ENCODE results near the gene PKP3.

The PKP3 gene

DNA sequence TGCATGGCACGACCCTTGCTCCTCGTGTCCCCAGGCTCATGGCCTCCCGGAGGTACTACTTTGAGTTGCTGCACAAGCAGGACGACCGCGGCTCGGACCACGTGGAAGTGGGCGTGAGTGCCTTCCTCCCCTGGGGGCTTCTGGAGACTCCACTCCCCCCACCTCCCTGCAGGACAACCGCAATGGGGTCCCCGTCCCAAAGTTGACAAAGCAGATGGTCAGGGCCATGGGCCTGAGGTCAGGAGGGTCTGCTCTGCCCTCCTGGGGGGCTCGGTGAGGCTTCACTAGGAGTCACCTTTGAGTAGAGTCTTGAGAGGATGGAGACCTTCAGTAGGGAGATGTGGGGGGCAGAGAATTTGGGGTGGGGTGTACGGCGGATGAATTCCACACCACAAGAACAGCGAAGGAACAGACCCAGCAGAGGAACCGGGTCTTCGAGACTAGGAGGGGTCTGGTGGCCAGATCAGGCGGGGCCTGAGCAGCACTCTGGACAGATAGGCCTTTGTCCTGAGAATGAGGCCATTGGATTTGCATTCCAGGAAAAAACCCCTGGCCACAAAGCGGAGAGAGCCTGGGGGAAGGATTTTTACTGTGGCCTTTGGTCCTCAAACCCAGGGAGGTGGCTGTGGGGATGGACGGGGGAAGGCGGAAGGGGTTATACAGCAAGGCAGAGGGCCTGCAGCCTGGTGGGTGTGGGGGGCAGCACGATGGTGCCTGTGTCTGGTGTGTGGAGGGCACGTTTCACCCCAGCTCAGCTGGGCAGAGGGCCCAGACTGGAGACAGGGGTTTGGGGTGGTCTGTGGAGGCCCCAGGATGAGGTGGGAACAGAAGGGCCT is 20.1 kb upstream of the PKP3 start:
- DNase-seq = no peak
- in situ Hi-C loops (cut with HindIII; ENCODE audit: low pct_ligation_motif_present, low pct_unique_long_range_greater_than_20kb, low sequenced_read_pairs) = no loop called here

DNA sequence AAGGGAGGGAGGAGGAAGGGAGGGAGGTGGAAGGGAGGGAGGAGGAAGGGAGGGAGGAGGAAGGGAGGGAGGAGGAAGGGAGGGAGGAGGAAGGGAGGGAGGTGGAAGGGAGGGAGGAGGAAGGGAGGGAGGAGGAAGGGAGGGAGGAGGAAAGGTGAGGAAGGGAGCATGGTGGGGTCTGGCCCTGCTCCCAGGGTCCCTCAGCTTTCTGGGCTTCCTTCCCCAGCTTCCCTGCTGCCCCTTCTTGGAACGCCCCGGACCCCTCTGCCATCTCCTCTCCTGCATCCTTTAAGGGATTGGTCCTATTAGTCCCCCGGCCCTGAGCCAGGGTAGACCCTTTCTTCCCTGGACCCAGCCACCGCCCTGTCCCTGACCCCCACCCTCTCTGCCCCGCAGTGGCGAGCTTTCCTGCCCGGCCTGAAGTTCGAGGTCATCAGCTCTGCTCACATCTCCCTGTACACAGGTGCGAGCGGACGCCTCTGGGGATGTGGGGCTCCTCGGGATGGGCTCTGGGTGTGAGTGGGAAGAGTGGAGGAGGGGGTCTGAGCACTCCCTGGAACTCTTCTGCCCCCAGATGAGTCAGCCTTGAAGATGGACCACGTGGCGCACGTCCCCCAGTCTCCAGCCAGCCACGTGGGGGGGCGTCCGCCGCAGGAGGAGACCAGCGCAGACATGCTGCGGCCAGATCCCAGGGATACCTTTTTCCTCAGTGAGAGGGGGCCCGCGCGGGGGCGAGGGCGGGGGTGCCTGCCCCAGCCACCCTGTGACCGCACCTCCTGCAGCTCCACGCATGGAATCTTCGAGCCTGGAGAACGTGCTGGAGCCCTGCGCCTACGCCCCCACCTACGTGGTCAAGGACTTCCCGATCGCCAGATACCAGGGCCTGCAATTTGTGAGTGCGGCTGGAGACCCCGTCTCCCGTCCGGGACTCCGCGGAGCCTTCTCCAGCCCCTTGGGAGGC is 18.7 kb upstream of the PKP3 start:
- no peak for DNase-seq
- in situ Hi-C loops (cut with HindIII; ENCODE audit: low pct_ligation_motif_present, low pct_unique_long_range_greater_than_20kb, low sequenced_read_pairs) = no loop called here

DNA sequence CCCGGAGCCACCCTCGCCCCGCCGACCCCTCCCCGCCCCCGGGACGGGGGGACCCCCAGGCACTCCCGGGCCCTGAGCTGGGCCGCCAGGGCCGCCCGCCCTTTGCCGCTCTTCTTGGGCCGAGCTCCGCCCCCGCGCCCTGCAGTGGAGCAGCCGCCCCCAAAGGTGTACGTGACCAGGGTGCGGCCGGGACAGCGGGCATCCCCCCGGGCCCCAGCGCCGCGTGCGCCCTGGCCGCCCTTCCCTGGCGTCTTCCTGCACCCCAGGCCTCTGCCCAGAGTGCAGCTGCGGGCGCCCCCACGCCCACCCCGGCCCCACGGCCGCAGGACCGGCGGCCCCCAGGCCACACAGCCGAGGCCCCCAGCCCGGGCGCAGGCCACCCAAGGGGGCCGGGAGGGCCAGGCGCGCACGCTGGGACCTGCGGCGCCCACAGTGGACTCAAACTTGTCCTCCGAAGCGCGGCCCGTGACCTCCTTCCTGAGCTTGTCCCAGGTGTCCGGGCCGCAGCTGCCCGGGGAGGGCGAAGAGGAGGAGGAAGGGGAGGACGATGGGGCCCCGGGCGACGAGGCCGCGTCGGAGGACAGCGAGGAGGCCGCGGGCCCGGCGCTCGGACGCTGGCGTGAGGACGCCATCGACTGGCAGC is 17.4 kb upstream of the PKP3 start:
- in situ Hi-C loops (cut with HindIII; ENCODE audit: low pct_ligation_motif_present, low pct_unique_long_range_greater_than_20kb, low sequenced_read_pairs) = no loop called here

DNA sequence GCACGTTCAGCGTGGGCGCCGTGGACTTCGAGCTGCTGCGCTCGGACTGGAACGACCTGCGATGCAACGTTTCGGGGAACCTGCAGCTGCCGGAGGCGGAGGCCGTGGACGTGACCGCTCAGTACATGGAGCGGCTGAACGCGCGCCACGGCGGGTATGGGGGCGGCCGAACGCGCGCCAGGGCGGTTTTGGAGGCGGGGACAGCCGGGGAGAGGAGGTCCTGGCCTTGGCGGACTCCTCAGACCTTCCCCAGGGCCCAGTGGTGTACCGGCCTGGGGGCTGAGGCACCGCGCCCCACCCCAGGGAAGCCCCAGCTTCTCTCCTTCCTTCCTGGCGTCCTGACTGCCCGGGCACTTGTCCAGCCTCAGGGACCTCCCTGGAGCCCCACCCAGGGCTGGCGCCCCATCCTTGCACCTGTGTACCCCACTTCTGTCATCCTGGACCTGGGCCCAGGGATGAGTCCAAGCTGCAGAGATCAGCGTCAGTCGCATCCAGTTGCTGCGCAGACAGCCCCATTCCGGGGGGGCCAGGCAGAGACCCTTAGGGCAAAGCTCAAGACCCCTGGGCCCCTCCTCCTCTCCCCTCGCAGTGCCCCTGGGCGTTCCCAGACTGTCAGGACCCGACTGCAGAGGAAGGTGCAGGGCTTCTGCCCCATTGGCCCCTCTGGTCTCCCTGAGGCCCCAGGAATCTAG is 16.7 kb upstream of the PKP3 start:
- in situ Hi-C loops (cut with HindIII; ENCODE audit: low pct_ligation_motif_present, low pct_unique_long_range_greater_than_20kb, low sequenced_read_pairs) = no loop called here

More for the DNA sequence above, 17.4 kb upstream of the PKP3 start:
- DNase-seq = no peak

DNA sequence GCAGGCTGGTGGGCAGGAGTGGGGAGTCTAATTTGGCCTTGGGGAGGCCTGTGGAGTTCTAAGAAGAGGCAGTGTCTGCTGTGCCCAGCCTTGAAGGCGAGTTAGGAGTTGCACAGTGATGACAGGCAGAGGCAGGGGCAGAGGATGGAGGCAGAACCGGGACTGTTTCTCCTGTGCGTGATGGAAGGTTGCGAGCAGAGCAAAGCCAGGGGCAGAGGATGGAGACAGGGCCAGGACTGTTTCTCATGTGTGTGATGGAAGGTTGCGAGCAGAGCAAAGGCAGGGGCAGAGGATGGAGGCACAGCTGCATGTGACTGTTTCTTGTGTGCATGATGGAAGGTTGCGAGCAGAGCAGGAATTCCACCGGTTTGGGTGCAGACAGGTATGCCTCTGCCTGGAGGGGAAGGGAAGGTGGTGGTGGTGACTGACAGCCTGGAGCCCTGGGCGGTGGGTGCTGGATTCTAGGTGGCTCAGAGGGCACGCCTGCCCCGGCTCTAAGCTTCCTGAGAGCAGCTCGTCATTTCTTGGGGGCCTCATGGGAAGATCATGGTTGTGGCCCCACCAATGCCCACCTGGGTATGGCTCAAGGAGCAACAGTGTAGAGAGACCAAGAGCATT is 16.0 kb upstream of the PKP3 start:
- no peak for DNase-seq
- in situ Hi-C loops (cut with HindIII; ENCODE audit: low pct_ligation_motif_present, low pct_unique_long_range_greater_than_20kb, low sequenced_read_pairs) = no loop called here

More for the DNA sequence above, 16.7 kb upstream of the PKP3 start:
- no peak for DNase-seq

DNA sequence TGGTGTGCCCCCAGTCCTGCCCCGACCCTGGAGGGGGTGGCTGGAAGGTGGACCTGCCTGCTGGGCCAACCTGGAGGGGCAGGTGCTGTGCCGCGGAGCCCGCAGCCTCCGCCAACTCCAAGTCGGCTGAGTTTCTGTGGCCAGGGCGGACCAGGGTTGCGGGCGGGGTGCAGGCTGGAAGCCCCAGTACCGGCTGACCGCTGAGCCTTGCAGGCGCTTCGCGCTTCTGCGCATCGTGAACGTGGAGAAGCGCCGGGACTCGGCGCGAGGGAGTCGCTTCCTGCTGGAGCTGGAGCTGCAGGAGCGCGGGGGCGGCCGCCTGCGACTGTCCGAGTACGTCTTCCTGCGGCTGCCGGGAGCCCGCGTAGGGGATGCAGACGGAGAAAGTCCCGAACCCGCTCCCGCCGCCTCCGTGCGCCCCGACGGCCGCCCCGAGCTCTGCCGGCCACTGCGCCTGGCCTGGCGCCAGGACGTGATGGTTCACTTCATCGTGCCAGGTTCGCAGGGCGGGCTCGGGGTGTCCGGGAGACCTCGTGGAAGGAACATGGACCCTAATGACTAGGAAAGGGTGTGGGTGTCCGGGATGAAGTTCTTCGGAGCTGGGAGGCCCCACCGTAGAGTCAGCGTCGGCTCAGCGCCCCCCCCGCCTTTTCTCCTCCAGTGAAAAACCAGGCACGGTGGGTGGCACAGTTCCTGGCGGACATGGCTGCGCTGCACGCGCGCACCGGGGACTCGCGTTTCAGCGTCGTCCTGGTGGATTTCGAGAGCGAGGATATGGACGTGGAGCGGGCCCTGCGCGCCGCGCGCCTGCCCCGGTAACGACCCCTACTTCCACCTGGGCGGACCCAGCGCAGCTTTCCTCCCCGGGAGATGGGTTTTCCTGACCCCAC is 14.6 kb upstream of the PKP3 start:
- in situ Hi-C loops (cut with HindIII; ENCODE audit: low pct_ligation_motif_present, low pct_unique_long_range_greater_than_20kb, low sequenced_read_pairs) = no loop called here
- no peak for DNase-seq

DNA sequence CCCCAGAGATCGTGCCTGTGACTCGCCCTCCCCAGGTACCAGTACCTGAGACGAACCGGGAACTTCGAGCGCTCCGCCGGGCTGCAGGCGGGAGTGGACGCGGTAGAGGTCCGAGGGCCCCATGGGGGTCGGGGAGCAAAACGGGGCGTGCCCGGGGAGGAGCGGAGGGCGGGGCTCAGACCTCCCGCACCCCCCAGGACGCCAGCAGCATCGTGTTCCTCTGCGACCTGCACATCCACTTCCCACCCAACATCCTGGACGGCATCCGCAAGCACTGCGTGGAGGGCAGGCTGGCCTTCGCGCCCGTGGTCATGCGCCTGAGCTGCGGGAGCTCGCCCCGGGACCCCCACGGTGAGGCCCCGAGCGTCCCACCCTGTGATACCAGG is 13.9 kb upstream of the PKP3 start:
- in situ Hi-C loops (cut with HindIII; ENCODE audit: low pct_ligation_motif_present, low pct_unique_long_range_greater_than_20kb, low sequenced_read_pairs) = no loop called here

DNA sequence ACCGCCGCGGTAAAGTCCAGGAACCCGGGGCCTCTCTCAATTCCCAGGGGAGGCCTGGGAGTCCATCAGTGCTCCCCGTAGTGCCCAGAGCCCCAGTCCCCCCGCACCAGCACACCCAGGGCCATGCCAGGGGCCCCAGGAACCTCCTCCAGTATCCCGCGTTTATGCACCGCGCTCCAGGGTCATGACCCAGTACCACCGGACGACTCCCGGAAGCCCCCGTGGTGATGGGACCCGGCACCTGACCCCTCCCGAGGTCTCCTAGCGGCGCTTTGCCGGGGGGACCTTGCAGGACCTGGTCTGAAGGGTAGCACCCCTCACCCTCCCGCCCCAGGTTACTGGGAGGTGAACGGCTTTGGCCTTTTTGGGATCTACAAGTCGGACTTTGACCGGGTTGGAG is 13.5 kb upstream of the PKP3 start:
- DNase-seq = no peak
- in situ Hi-C loops (cut with HindIII; ENCODE audit: low pct_ligation_motif_present, low pct_unique_long_range_greater_than_20kb, low sequenced_read_pairs) = no loop called here

More for the DNA sequence above, 13.9 kb upstream of the PKP3 start:
- no peak for DNase-seq

DNA sequence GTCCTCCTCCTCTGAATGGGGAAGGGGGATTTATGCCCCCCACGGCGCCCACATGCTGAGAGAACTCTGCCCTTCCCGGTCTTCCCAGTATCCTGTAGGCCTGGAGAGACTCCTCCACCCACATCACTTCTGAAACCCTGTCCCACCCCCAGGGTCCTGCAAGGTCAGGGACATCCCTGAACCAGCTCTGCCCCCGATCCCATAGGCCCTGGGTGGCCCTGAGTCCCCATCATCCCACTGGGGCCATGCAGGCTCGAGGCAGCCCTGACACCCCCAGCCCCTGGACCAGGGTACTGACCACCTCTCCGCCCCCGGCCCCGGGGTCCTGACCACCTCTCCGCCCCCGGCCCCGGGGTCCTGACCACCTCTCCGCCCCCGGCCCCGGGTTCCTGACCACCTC is 13.0 kb upstream of the PKP3 start:
- in situ Hi-C loops (cut with HindIII; ENCODE audit: low pct_ligation_motif_present, low pct_unique_long_range_greater_than_20kb, low sequenced_read_pairs) = no loop called here
- DNase-seq = no peak

DNA sequence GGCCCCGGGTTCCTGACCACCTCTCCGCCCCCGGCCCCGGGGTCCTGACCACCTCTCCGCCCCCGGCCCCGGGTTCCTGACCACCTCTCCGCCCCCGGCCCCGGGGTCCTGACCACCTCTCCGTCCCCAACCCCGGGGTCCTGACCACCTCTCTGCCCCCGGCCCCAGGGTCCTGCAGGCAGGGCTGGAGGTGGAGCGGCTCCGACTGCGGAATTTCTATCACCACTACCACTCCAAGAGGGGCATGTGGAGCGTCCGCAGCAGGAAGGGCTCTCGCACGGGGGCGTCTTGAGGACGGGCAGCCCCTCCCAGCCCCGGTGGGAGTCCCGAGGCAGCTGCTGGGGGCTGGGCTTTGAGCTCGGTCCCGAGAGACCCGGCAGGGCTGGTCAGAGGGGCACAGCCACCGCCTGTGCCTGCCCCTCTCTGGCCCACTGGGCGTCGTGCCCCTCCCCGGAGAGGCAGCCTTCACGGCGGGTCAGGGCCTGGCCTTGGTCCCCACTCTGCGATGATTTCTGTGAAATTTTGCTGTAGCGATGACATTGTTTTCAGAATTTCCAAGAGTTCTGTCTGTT is 12.4 kb upstream of the PKP3 start:
- in situ Hi-C loops (cut with HindIII; ENCODE audit: low pct_ligation_motif_present, low pct_unique_long_range_greater_than_20kb, low sequenced_read_pairs) = no loop called here
- no peak for DNase-seq

DNA sequence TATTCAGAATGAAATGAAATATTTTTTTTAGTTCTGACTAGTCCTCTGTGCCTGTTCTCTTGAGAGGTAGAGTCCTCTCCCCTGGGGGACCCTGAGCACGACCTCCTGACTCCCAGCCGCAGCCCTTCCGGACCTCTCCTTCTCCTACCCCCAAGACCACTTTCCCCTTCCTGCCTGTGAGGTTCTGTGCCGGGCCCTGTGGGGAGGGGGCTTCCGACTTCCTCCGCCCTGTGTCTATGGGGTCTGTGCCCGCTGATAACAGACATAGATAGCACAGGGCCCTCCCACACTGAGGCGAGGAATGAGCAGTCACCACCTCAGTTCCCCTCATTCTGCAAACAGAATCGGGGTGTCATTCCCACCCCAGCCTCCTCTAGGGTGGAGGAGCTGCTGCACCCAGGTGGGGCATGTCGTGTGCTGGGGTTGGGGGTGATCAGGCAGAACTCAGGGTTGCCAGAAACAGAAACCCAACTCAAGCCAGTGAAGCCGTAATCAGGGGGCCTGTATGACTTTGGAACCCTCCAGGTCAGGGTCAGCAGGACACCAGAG is 11.9 kb upstream of the PKP3 start:
- in situ Hi-C loops (cut with HindIII; ENCODE audit: low pct_ligation_motif_present, low pct_unique_long_range_greater_than_20kb, low sequenced_read_pairs) = no loop called here
- no peak for DNase-seq

DNA sequence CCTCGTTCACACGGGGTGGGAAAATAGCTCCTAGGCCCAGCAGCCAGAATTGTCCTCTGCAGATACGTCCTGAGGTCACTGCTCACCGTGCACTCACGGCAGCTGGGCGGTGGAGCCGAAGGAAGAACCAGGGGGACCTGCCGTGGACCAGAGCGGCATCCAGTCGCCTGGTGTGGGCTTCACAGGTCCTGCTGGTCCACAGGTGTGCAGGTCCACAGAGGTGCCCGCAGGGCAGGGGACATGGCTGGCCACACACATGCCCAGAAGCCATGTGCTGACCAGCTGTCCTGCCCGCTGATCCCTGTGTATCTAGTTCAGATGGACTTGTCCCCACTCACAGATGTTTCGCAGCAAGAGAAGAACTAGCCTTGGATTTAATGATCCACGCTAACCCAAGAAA is 10.6 kb upstream of the PKP3 start:
- no peak for DNase-seq
- in situ Hi-C loops (cut with HindIII; ENCODE audit: low pct_ligation_motif_present, low pct_unique_long_range_greater_than_20kb, low sequenced_read_pairs) = no loop called here

DNA sequence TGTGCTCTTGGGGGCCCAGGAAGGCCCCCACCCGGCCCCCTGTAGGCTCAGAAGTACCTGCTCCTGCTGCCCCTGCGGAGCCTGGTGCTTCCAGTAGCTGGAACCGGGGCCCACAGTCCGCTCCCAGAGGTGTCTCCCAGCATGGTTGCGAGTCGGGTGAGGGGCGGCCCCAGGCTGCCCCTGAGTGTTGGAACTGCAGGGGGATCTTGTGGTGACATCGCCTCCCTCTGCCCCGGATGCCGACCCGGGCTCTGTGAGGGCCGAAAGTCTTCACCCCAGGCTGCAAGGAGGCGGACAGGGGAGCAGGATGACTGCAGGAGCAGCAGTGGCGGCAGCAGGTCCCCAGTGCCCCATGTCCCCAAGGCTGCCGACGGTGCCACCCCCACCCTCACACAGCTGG is 9.5 kb upstream of the PKP3 start:
- no peak for DNase-seq
- in situ Hi-C loops (cut with HindIII; ENCODE audit: low pct_ligation_motif_present, low pct_unique_long_range_greater_than_20kb, low sequenced_read_pairs) = no loop called here

DNA sequence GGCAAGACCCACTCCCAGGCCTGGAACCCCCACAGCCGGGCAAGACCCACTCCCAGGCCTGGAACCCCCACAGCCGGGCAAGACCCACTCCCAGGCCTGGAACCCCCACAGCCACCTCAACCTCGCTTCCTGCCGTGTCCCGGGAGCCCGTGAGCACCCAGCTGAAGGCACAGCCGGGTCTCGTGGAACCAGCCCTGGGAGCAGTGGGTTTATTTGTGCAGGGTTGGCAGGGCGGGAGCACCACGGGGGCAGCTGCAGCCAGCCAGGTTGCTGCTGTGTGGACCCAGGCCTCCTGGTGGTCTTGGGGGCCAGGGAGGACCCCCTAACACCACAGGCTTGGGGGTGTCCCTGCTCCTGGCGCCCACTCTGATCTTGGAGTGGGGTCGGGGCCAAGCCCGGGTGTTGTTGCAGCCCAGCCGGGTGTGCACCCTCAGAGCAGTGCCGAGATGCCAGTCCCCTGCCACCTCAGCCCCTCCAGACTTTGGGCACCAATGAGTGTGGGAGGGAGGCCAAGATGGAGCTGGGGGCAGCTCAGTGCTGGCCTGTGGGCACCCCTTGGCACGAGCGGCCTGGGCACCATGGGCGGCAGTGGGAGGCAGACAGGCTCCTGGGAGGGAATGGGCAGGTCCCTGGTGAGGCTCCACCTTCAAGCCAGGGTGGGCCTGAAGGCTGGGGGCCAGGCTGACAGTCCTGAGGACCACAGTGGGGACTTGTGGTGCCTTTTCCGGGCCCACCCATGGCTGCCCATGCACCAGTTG is 8.2 kb upstream of the PKP3 start:
- in situ Hi-C loops (cut with HindIII; ENCODE audit: low pct_ligation_motif_present, low pct_unique_long_range_greater_than_20kb, low sequenced_read_pairs) = no loop called here
- no peak for DNase-seq

DNA sequence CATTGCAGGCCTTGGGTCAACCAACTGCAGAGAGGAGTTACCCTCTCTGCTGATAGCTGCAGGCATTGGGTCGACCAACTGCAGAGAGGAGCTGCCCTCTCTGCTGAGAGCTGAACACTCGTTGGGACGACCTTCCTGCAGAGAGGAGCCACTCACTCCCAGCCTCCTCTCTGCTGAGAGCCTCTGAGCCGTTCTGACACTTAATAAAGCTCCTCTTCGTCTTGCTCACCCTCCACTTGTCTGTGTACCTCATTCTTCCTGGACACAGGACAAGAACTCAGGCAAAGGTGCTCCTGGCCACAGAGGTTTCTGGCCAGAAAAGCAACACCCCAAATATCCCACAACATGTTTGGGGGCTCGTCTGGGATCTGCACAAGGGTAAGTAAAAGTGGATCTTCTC is 7.5 kb upstream of the PKP3 start:
- no peak for DNase-seq
- in situ Hi-C loops (cut with HindIII; ENCODE audit: low pct_ligation_motif_present, low pct_unique_long_range_greater_than_20kb, low sequenced_read_pairs) = no loop called here

DNA sequence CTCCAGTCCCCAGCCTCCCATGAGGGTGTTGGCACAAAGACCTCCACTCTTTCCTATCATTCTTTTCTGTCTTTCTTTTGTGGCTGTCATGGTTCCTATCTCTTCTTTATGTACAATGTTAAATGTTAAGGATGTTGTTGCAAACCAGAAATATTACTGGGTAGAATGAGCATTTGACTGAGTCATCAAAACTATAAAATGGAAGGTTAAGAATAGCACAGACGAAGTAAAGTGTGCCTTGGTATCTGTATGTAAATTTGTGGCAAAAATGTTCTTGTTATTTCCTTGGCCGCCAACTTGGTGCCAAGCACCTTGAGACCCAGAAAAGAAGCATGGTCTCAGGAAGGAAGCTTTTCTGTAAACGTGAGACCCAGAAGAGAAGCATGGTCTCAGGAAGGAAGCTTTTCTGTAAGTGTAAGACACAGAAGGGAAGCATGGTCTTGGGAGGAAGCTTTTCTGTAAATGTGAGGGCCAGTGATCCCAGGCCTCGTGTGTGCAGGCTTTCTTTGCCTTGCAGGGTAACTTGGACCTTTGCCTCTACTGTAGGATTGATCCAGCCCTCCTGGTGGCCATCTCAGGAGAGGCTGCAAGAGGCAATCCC is 6.7 kb upstream of the PKP3 start:
- no peak for DNase-seq
- in situ Hi-C loops (cut with HindIII; ENCODE audit: low pct_ligation_motif_present, low pct_unique_long_range_greater_than_20kb, low sequenced_read_pairs) = no loop called here
